ENCODE data around the gene FIGN.
A peak's percentile ranks its signal among the peaks of the same experiment; 100 is the strongest.

FIGN gene

GRCh38 chr2:163611557-163611906 lies 124.3 kb downstream of the FIGN start:
- DNase-seq (ENCODE audit: low spot score) = no peak

- DNase-seq (ENCODE audit: low spot score) = peak; percentile 28
Measured at GRCh38 chr2:163610817-163611556, 124.8 kb downstream of the FIGN start.

- no peak for DNase-seq (ENCODE audit: low spot score)
Measured at GRCh38 chr2:163607630-163608029, 128.2 kb downstream of the FIGN start.

DNA sequence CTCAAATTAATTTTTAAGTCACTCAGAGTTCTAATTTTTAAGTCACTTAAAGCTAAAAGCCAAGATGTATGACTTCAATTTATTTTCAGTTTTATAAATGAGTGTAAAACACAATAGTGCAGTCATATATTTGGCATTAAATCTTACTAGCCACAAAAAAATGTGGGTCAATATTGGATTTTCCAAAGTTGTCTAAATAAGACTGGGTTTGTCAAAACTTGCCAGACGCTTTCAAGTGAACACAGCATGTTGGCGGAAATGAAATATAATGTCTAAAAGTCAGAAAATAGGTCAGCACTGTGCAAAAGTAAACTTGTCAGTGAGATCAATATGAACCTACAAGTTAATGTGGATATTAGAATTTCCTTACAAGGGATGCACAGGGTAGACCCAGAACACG lies 128.9 kb downstream of the FIGN start:
- no peak for DNase-seq (ENCODE audit: low spot score)

GRCh38 chr2:163605779-163606178 lies 130.0 kb downstream of the FIGN start:
- no peak for DNase-seq (ENCODE audit: low spot score)

DNA sequence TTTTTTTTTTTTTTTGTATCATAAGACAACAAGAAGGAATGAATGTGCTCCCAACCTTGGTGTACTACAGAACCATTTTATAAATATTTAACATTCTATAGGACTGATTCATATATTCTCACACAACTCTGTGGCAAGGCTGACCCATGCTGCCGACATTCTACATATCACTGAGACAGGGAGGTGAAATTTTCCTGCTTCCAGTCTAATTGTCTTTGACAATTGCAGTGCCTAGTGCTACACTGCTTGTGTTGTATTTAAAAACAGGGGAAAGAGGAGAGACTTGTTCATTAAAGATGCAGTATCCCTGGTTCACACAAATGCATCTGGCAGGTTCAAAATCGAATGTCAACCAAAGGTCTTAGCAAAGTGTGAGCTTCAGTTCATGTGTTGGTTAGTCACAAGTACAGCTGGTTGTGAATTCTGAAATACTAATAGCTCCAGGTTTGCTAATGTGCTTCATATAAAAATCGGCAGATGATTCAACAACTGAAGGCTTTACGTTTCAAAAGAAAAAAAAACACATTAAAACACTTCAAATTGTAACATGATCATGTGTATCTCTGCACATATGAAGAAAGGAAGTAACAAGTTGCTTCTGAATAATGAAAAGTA lies 130.8 kb downstream of the FIGN start:
- peak; percentile 20 for DNase-seq (ENCODE audit: low spot score)

DNA sequence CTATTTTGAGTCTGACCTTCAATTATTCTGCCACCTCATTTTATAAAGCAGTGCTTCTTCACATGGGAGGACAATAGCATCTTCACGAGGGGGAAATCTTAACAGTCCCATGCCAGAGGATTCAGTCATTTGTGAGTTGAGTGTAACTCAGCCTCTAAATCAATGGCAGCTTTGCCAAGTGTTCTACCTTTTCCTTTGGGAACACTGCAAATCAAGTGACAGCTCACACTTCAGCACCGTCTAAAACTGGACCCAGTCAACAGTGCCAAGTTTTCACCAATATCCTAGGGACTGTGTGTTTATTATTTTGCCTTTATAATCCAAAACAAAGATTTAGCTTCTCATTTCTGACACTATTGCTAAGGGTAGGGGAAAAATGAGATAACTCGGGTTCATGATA lies 133.6 kb downstream of the FIGN start:
- DNase-seq (ENCODE audit: low spot score) = no peak

- no peak for DNase-seq (ENCODE audit: low spot score)
Measured at GRCh38 chr2:163601377-163601776, 134.4 kb downstream of the FIGN start.

DNA sequence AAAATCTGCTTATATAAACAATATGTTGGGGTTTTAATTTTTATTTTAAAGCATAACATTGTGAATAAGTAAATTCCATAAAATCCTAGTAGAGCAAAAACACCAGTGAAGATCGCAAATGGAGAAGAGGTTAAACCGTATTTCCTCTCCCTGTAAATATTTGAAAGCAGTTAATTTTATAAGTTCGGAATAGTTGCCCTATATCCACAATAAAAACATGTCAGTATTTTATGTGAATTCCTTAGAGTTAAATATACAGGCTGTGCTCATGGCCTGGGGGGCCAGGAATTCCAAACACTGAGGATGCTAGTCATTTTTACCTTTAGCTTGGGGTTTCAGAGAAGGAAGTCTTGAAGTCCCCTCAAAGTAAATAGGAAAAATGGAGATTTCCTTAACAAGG lies 135.0 kb downstream of the FIGN start:
- DNase-seq (ENCODE audit: low spot score) = no peak

GRCh38 chr2:163595028-163595427 lies 140.8 kb downstream of the FIGN start:
- DNase-seq (ENCODE audit: low spot score) = no peak

DNA sequence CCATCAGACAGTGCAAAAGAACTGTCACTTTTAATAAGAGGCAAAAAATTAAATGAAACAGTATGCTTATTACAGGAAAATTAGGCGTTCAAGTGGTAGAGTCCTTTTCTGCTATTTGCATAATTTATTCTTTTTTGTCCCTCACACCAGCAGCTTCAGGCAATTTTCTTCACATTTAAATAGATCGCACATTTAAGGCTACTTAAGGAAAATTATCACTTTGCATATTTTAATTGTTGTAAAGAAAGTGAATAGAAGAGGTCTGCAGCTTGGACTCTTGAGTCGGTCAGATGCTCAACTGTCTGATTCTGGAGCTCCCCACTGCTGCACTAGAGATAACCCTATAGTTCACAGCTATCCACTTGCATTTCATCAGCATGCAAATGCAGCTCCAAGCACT lies 141.3 kb downstream of the FIGN start:
- DNase-seq (ENCODE audit: low spot score) = no peak

- no peak for DNase-seq (ENCODE audit: low spot score)
Measured at GRCh38 chr2:163593982-163594381, 141.8 kb downstream of the FIGN start.

DNA sequence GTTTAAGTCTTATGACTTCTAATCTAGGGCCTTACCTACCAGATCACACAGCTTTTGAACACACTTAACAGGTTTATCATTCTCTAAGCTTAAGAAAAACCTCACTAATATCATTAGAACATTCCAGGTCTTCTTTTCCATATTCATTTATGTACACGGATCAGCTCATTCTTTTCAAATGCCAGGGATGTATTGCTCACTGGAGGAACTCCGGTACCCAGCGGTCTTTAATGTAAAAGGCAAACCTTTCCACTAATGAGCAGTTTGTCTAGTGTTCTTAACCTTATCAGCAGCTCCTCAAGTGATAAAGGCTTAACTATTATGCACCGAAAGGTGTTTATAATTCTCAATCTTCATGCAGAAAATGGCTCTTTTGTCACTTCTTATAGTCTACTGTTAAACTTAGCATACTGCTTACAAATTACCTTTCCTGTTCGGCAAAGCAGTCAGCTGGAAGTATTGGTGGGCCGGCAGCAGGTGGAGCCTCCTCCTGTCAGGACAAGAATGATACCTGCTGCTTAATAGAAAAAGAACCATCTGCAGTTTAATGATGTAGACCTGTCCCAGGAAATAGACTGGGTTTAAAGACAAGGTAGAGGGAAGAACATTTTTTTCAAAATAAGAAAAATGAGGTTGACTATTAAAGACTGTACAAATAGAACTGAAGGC lies 142.7 kb downstream of the FIGN start:
- no peak for DNase-seq (ENCODE audit: low spot score)

DNA sequence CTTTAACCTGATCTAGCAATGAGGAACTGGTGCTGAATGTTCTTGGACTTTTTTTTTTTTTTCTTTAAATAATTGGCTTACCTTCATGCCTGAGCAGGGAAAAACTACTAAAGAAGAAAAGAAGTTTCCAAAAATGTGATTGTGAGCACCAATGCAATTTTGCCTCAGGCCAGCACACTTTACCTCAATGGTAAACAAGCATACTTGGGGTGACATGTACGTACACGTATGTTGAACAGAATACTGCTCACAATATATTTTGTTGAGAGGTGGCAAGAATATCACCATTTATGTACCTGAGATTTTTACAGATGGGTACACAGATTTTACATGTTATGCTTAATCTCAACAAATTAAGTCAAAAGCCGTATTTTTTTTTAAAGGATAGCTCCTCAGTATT lies 144.3 kb downstream of the FIGN start:
- no peak for DNase-seq (ENCODE audit: low spot score)

DNA sequence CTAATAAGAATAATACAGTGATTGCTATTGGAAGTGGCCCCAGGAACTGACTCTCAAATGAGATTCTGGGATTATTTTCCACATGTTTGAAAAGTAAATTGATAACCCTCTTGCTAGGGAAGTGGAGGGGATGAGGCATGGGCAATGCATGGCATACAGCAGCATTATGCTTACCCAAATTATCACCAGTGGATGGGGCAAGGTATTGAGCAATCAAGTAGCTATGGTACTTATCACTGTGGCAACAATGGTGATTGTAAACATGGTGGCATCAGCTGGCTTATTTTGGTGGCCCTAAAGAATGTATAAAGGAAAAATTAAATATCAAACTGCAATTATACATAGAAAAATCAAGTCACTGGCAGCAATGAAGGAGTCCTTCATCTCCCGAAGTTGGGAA lies 155.1 kb downstream of the FIGN start:
- DNase-seq (ENCODE audit: low spot score) = no peak

DNA sequence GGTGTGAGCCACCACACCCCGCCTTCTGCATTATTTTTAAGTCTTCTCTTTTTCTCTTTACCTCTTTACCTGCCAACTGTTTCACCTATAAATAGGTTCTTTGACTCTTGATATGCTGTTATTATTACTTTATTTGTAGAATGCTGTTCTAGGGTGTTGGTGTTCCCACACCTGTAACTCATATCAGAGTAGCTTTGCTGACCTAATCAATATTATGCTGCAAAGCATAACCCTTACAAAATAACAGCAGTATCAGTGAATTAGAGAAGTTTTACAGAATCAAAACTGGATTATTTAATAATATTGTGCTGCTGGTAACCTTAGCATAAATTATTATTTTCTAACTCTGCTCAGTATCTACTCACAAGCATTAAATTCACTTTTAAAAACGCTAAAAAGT lies 161.5 kb downstream of the FIGN start:
- no peak for DNase-seq (ENCODE audit: low spot score)

DNA sequence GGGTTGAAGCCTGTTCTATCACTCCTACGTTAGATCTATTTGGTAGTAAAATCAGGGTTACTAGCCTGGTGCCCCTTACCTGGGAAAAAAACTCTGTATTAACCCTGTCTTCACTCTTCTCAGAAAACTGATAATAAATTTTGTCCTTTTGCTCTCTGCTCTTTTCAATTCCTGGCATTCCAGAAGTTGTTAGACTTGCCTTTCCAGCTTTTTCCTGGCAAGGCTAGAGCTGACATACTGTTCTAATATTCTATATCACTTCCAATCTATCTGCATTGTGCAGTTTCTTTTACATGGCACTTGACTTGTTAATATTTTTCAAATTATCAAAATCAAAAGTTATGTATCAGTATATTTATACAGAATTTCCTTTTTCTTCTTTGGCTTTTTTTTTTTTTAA lies 162.2 kb downstream of the FIGN start:
- DNase-seq (ENCODE audit: low spot score) = no peak

DNA sequence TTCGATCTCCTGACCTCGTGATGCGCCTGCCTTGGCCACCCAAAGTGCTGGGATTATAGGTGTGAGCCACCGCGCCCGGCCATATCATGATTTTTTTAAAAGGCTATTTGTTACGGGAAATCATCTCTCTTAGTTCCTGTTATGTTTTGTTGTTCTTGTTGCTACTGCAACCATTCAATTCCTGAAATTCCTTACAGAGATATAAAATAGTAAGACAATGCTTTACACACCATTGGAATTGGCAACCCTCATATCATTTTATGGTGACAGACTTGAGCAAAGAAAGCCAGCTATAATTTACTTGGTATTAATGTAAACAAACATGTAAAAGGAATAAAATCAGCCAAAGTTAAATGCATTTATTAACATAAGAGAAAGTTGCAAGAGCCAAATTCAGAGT lies 163.0 kb downstream of the FIGN start:
- no peak for DNase-seq (ENCODE audit: low spot score)

- no peak for DNase-seq (ENCODE audit: low spot score)
Measured at GRCh38 chr2:163571423-163572102, 164.2 kb downstream of the FIGN start.

DNA sequence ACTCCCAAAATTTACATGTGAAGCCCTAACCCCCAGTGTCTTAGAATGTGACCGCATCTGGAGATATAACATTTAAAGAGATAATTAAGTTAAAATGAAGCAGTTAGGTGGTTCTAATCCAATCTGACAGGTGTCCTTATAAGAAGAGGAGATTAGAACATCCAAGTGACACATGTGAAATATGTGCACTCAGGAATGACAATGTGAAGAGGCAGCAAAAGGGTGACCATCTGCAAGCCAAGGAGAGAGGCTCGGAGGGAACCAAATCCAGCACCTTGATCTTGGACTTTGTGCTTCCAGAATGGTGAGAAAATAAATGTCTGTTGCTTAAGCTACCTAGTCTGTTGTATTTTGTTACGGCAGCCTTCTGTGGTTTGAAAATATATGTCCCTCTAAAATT lies 165.4 kb downstream of the FIGN start:
- no peak for DNase-seq (ENCODE audit: low spot score)

GRCh38 chr2:163565192-163565591 lies 170.6 kb downstream of the FIGN start:
- DNase-seq (ENCODE audit: low spot score) = no peak

- DNase-seq (ENCODE audit: low spot score) = no peak
Measured at GRCh38 chr2:163564236-163564635, 171.6 kb downstream of the FIGN start.

- no peak for DNase-seq (ENCODE audit: low spot score)
Measured at GRCh38 chr2:163563336-163563735, 172.5 kb downstream of the FIGN start.

Measured in hepatic stellate cell (primary cell).